Inferior parietal cortex (tissue), 1 donor: ENCODE measurements around the gene PRDM2.

Experiments
- DNase-seq: peaks from one replicate; pipeline ENCODE4 v3.0.0-alpha.2; 2016; ENCODE audit errors: extremely low spot score

PRDM2 gene

DNA sequence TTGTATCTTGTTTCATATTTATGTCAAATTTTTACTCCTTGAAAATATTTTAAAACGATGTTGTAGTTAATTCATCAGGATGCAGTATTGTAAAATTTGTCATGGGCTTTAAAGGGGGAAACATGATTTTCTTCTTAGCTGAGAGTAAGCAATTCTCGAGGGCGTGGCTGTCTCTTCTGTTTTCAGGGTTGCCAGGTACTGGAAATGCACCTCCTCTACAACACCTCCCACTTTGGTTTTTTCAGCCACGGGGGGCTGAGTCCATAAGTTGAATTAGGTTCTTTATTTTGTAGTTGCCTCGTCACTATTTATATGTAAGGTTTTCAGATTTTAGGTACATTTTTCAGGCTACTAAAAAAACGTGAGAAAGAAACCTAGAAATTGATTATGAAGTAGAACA is 64.0 kb downstream of the PRDM2 start:
- no peak for DNase-seq

DNA sequence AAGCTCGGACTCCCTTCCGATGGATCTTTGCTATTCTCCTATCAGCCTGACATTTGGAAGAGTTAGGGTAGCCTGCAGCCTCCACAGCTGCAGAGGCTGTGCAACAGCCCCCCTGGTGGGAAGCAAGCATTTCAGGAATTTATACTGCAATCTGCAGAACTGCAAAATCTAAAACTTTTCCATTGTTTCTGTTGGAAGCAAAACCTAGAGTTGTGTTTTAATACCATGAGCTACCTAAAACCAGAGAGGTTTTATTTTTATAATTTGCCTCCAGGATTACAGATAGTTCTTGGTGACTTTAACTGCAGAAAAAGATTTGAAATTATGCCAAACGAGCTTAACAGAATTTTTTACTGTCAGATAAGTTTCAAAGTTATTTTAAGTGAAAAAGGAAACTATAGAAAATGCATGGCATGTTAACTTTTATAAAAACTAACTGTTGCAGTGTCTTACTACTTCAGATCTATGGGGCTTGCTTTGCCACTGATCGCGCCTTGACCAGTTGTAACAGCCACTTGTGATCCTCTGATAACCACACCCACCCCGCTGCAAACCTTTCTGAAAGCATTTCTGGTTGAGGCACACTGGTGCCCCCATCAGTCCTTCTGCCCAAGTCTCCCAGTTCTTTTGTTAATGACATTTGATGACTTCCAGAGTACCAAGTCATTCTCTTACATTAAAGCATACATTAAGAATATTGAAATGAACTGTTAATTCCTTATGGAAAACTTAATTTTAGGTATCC is 64.8 kb downstream of the PRDM2 start:
- DNase-seq, result no peak

DNA sequence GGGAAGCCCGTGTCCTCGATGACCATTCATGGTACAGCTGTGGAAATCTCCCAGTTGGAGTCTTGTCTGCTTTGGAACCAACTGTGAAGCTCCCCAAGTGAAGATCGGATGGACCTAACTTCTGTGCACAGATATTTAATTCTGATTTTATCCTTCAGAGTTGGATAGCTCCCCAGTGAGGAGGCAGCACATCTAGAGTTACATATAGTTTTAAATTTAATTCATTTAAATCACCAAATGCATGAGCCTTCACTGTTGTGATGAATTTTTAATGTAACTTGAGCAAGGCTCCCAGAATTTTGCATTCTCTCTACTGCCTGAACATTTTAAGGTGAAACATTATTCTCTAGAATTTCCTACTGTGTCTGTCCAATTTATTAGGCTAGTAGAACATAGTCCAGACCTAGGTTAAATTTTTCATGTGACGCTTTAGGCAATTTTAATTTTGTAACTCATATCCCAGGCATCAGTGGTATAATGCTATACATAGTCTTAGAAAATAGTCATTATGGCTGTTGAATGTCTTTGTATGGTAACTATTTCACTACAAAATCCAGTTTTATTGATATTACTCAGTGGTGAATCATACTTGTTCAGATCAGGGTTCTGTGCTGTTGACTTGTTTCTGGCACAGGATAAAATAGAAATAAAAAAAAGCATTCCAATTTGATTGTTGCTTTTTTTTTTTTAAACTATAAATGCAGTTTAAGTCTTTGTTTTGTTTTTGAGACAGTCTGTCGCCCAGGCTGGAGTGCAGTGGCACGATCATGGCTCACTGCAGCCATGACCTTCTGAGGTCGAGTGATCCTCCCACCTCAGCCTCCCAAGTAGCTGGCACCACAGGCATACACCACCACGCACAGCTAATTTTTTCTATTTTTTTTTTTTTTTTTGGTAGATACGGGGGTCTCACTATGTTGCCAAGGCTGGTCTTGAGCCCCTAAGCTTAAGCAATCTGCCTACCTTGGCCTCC is 66.9 kb downstream of the PRDM2 start:
- no peak for DNase-seq

DNA sequence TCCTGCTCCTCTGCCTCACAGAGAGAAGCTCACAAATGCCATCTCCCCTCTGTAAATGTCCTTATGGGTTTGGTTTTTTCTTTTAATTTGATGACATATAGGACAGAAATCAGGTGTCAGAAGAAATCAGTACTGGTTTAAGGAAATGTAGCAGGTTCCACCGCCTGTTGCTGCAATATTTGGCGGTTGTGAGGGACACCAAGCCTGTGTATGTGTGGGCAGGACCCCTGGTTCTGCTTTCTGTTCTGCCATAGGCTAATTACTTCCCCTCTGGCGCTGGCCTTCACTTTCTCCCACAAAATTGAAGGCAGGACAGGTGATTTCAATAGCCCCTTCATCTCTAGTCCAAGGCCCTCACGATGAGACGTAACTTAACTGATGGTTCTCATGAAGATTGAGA is 69.2 kb downstream of the PRDM2 start:
- DNase-seq, result no peak

DNA sequence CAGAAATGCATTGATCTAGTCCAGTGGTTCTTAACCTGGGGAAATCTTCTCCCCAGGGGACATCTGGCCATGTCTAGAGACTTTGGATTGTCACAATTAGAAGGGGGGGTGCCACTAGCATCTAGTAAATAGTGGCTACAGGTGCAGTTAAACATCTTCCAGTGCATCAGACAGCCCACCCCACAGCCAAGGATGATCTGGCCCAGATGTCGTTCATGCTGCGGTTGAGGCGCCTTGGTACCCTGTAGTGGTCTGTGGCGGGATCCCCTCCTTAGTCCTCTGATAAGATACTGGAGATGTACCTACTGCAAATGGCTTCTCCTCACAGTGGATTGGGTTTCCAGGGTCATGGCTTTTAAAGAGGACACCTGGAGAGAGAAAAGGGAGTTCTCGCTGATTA is 69.8 kb downstream of the PRDM2 start:
- DNase-seq, result no peak

DNA sequence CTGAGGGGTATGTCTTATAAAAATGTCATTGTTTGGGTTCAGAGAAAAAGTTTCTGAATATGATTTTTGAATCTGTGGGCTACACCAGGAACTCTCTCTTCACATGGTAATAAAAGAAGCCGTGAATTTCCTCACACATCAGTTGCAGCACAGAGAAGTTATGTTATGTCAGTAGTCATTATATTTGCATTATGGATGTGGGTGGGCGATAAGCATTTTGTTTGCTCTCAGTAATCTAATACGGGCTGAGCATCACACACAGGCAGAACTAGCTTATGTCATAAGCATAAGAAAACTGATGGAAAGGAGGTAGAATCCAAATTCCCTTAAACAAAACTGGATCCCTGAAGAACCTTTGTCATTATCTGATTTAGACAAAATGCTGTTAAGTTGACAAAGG is 70.8 kb downstream of the PRDM2 start:
- no peak for DNase-seq

DNA sequence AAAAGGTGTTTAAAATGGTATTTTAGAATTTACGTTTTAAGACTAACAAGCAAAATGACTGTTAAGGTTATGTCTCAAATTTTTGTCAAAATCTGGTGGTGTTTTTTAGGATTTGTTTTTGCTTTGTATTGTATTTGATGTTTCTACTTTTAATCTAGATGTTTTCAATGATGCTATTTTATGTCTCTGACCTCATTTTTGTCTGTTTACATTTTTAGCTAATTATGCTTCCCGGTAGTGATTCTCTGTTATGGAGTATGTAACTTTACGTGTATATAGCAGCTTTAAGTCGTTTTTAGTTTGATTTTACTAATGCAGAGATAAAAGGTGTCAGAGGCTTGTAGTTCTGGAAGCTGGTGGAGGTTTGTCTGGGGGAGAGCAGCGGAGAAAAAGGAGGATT is 71.8 kb downstream of the PRDM2 start:
- DNase-seq, result no peak

DNA sequence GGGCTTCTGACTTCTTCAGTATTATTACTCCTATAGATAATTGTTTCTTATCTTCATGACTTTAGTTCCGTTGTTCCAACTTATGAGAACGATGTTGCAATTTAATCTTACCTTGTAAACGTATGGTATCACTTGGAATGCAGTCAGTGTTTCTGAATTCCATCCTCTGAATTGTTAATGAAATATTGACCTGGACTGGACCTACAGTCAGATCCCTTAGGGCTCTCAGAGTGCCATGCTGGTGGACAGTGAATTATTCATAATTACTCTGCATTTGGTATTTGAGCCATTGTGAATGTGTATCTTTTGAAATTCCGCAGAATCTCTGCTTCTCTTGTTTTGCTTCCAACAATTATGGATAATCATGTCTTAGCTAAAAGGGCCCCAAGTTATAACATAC is 72.3 kb downstream of the PRDM2 start:
- DNase-seq, result no peak

DNA sequence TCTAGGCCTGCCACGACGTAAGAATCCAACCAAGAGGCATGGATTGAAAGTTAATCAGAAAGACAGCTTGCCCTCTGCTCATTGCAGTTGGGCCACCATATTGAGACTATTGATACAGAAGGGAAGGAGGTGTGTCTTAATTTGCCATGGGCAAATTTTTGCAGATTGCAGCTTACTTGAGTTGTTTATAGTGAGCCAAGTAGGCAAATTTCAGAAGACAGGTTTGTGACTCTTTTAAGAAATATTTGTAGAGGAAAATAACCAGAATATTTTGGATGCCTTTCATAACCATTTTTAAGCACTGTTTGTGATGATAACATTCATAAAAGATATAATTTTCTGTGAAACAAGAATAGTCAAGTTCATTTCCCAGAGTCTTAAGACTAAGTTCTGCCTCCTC is 74.1 kb downstream of the PRDM2 start:
- no peak for DNase-seq

DNA sequence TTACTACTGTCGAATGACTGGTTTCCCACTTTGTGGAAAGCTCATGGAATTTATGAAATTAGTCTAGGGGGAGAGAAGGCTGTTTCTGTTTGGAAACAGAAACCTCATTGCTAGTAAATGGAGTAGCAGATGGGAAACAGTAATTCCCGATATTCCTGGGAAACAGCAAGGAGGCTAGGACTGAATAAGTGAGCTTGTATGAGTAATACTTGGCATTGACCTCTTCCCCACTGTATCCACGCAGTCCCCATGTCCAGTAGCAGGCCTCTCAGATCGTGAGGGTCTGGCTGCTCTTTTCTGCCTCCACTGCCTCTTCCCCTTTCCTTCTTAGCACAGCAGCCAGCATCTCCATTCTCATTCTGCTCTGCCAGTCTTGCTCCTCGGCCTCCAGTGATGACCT is 75.5 kb downstream of the PRDM2 start:
- no peak for DNase-seq

DNA sequence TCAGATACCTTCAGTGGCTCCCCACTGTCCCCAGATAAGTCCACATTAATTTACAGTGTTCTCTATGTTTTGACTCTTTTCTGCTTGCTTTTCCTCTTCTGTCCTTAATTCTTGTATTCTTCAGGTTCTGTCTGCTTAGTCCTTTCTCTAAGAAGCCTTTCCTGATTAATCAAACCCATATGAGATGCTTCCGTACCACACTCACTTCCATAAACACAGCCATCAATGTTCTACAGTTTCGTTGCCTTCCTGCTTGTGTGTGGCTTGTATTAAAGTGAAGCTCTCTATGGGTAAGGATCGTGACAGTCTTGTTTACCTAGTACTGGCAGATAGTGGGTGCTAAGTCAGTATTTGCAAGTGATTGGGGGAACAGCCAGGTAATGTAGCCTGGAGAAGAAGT is 75.9 kb downstream of the PRDM2 start:
- no peak for DNase-seq

DNA sequence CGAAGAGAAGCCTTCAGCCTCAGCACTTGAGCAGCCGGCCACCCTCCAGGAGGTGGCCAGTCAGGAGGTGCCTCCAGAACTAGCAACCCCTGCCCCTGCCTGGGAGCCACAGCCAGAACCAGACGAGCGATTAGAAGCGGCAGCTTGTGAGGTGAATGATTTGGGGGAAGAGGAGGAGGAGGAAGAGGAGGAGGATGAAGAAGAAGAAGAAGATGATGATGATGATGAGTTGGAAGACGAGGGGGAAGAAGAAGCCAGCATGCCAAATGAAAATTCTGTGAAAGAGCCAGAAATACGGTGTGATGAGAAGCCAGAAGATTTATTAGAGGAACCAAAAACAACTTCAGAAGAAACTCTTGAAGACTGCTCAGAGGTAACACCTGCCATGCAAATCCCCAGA is 78.4 kb downstream of the PRDM2 start:
- DNase-seq, result no peak

DNA sequence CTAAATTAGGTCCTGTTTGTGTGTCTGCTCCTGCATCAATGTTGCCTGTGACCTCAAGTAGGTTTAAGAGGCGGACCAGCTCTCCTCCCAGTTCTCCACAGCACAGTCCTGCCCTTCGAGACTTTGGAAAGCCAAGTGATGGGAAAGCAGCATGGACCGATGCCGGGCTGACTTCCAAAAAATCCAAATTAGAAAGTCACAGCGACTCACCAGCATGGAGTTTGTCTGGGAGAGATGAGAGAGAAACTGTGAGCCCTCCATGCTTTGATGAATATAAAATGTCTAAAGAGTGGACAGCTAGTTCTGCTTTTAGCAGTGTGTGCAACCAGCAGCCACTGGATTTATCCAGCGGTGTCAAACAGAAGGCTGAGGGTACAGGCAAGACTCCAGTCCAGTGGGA is 79.9 kb downstream of the PRDM2 start:
- DNase-seq, result no peak

DNA sequence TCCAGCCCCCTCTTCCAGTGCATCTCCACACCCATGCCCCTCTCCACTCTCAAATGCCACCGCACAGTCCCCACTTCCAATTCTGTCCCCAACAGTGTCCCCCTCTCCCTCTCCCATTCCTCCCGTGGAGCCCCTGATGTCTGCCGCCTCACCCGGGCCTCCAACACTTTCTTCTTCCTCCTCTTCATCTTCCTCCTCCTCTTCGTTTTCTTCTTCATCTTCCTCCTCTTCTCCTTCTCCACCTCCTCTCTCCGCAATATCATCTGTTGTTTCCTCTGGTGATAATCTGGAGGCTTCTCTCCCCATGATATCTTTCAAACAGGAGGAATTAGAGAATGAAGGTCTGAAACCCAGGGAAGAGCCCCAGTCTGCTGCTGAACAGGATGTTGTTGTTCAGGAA is 80.8 kb downstream of the PRDM2 start:
- DNase-seq, result no peak

DNA sequence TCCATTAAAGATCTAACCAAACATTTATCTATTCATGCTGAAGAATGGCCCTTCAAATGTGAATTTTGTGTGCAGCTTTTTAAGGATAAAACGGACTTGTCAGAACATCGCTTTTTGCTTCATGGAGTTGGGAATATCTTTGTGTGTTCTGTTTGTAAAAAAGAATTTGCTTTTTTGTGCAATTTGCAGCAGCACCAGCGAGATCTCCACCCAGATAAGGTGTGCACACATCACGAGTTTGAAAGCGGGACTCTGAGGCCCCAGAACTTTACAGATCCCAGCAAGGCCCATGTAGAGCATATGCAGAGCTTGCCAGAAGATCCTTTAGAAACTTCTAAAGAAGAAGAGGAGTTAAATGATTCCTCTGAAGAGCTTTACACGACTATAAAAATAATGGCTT is 81.2 kb downstream of the PRDM2 start:
- no peak for DNase-seq

DNA sequence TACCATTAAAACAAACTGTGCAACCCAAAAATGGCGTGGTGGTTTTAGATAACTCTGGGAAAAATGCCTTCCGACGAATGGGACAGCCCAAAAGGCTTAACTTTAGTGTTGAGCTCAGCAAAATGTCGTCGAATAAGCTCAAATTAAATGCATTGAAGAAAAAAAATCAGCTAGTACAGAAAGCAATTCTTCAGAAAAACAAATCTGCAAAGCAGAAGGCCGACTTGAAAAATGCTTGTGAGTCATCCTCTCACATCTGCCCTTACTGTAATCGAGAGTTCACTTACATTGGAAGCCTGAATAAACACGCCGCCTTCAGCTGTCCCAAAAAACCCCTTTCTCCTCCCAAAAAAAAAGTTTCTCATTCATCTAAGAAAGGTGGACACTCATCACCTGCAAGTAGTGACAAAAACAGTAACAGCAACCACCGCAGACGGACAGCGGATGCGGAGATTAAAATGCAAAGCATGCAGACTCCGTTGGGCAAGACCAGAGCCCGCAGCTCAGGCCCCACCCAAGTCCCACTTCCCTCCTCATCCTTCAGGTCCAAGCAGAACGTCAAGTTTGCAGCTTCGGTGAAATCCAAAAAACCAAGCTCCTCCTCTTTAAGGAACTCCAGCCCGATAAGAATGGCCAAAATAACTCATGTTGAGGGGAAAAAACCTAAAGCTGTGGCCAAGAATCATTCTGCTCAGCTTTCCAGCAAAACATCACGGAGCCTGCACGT is 82.1 kb downstream of the PRDM2 start:
- no peak for DNase-seq

DNA sequence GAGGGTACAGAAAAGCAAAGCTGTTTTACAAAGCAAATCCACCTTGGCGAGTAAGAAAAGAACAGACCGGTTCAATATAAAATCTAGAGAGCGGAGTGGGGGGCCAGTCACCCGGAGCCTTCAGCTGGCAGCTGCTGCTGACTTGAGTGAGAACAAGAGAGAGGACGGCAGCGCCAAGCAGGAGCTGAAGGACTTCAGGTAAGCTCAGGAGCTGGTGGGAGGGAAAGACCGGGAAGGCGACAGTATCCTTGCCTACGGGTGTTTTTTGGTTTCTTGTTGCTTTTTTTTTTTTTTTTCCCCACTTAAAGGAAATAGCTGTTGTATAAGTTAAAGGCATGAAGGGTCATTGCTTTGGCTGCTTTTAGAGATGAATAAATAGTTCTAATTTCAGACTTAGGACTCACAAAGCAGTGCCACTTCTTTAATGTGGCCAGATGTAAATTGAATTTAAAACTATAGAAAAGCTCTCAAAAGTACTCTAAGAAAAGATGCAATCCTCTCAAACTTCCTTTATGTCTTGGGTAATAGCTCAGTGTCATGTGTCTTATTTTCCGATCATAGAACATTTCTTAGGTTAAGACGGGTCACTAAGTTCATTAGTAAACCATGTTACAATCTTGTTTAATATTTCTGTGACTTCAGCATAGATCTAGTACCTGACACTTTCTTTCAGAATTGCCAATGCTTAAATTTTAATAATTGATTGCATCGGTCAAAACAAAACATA is 82.8 kb downstream of the PRDM2 start:
- DNase-seq, result no peak

DNA sequence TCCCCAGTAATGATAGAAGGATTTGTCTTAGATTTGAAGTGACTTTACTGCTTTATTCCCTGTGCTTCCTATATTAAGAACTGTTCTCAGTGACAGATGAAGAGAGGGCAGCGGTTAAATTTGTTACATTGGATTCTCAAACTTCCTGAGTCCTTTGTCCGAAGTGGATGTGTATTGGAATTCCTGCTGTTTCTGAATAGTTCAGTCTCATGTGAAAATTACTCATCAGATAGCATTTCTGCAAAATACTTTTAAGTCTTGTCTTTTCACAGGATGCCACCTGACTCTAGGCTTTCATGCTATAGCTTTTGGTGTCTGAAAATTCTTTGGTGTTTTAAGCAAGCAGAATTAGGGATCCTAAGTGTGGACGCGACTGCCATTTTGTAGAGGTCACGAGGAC is 83.6 kb downstream of the PRDM2 start:
- DNase-seq, result no peak

DNA sequence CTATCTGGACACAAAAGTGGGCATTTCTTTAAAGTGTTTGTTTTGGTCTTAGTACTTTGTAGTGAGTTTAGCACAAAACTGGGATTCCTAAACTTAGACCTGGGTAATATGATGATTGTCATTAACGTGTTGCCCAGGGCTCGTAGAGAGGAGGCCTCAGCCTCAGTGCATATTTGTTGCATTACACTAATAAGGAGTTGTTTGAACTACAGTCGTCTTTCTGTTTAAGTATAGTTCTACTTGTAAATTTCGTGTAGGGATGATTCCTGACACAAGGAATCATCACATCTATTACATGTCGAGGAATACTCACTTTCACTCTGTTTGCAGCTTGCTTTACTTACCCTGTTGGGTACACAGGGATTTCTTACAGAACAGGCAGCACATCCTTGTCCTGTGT is 85.0 kb downstream of the PRDM2 start:
- DNase-seq, result no peak

DNA sequence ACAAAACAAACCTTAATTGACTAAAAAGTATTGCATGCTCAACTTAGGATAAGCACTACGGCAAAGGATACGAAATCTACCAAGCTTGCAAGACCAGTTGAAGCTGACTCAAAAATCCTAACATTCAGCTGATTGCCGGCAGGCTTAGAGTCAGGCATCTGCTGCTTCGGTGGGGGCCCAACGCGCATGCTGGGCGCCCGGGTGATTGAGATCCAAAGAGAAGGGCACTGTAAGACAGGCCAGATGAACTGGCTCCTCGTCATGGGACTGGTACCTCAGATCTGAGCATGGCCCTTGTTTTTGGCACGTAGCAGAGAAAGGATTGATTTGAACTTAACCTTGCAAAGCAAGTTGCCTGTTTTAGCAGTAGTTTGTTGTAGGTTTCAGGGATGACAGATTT is 86.6 kb downstream of the PRDM2 start:
- no peak for DNase-seq

DNA sequence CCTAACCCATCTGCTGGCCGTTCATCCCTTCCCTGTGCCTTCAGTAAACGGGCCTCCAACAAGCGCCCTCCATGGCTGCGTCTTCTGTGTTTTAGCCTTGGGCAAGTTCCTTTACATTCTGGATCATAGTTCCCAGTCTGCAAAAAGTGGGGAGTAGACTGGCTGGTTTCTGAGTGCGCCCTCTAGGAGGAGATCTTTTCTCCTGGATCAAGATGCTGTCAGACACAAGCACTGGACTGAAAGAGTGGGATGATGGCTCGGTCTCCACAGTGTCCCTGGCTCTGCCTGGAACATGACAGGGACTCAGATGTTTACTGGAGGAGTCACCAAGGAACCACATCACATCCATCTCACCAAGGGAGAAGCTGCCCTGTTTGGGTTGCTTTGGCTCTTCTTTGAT is 88.8 kb downstream of the PRDM2 start:
- DNase-seq, result no peak
